ENCODE measurements around the gene SOX15.

GRCh38 chr17:7575959-7576358 lies 13.9 kb downstream of the SOX15 start:
- TF ChIP-seq, protein P1, sequence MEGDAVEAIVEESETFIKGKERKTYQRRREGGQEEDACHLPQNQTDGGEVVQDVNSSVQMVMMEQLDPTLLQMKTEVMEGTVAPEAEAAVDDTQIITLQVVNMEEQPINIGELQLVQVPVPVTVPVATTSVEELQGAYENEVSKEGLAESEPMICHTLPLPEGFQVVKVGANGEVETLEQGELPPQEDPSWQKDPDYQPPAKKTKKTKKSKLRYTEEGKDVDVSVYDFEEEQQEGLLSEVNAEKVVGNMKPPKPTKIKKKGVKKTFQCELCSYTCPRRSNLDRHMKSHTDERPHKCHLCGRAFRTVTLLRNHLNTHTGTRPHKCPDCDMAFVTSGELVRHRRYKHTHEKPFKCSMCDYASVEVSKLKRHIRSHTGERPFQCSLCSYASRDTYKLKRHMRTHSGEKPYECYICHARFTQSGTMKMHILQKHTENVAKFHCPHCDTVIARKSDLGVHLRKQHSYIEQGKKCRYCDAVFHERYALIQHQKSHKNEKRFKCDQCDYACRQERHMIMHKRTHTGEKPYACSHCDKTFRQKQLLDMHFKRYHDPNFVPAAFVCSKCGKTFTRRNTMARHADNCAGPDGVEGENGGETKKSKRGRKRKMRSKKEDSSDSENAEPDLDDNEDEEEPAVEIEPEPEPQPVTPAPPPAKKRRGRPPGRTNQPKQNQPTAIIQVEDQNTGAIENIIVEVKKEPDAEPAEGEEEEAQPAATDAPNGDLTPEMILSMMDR (IDR thresholded peaks at IDR 0.05), result no peak
- TF ChIP-seq POLR2A (IDR thresholded peaks at IDR 0.05), result no peak

Data from lower leg skin (tissue), 3 donors.